LNCaP clone FGC (cell line): ENCODE results near the gene SMOC1.

Source experiments
- DNase-seq: peaks from one replicate; pipeline ENCODE4 v3.0.0-alpha.2; 2011; ENCODE audit warnings: low read depth
- H3K4me3 ChIP-seq: 2 replicates; pipeline ENCODE4 v1.5.1; 2011; ENCODE audit warnings: mild to moderate bottlenecking, low read depth, low read length, control low read depth
- CTCF ChIP-seq: IDR thresholded peaks from 2 replicates; pipeline ENCODE4 v1.5.1; 2012; ENCODE audit warnings: mild to moderate bottlenecking; ENCODE audit not compliant: control insufficient read depth, insufficient read depth; ENCODE audit errors: extremely low read depth

SMOC1 gene

GRCh38 chr14:69999261-69999674 lies 120.1 kb downstream of the SMOC1 start:
- H3K4me3 ChIP-seq = no peak overlapping the region
- no peak for TF ChIP-seq CTCF
- no peak for DNase-seq

- DNase-seq = no peak
- no peak overlapping the region for H3K4me3 ChIP-seq
- TF ChIP-seq CTCF = no peak
These were observed 121.4 kb downstream of the SMOC1 start for GRCh38 chr14:70000601-70001000.

GRCh38 chr14:70002589-70003346 lies 123.6 kb downstream of the SMOC1 start:
- no peak overlapping the region for H3K4me3 ChIP-seq
- no peak for TF ChIP-seq CTCF
- DNase-seq = no peak

- no peak overlapping the region for H3K4me3 ChIP-seq
- DNase-seq = no peak
- no peak for TF ChIP-seq CTCF
These were observed 125.6 kb downstream of the SMOC1 start for GRCh38 chr14:70004791-70005190.

GRCh38 chr14:70005281-70005805 lies 126.1 kb downstream of the SMOC1 start:
- DNase-seq = no peak
- TF ChIP-seq CTCF = no peak
- H3K4me3 ChIP-seq = no peak overlapping the region

GRCh38 chr14:70006699-70007098 lies 127.5 kb downstream of the SMOC1 start:
- no peak for TF ChIP-seq CTCF
- DNase-seq = no peak
- H3K4me3 ChIP-seq = no peak overlapping the region
